LHCN-M2 (cell line): ENCODE results near the gene ADAM19. TPM values are rescaled to one million over a fixed set of nuclear protein-coding genes. Genes with fewer than 3 reads are reported as not detected.

Experiments used
- DNase-seq: peaks from one replicate; pipeline ENCODE4 v3.0.0-alpha.2; 2012; ENCODE audit warnings: low read depth
- total RNA-seq: library from RNA; depleted of rRNA; stranded (reverse); fragments of >200 nt; gene quantifications from 2 replicates; pipeline ENCODE4 v1.2.3, GENCODE V29; 2014

Gene ADAM19
- total RNA-seq, 1 experiment from 2014 or later, result 89.1 TPM

GRCh38 chr5:157519579-157520253 lies 55.9 kb downstream of the ADAM19 start:
- no peak for DNase-seq

GRCh38 chr5:157518963-157519362 lies 56.6 kb downstream of the ADAM19 start:
- DNase-seq, result peak; percentile 47

GRCh38 chr5:157516626-157517325 lies 58.8 kb downstream of the ADAM19 start:
- peak; percentile 98 for DNase-seq

- peak; percentile 98 for DNase-seq
Observed at GRCh38 chr5:157516006-157516405, 59.6 kb downstream of the ADAM19 start.

GRCh38 chr5:157514974-157515373 lies 60.6 kb downstream of the ADAM19 start:
- no peak for DNase-seq

- no peak for DNase-seq
Observed at GRCh38 chr5:157513182-157513581, 62.4 kb downstream of the ADAM19 start.

- peak; percentile 99 for DNase-seq
Observed at GRCh38 chr5:157511651-157512644, 63.6 kb downstream of the ADAM19 start.

GRCh38 chr5:157510682-157511081 lies 64.9 kb downstream of the ADAM19 start:
- no peak for DNase-seq

GRCh38 chr5:157509587-157509986 lies 66.0 kb downstream of the ADAM19 start:
- DNase-seq, result no peak

GRCh38 chr5:157509093-157509492 lies 66.5 kb downstream of the ADAM19 start:
- DNase-seq, result no peak

- peak; percentile 100 for DNase-seq
Observed at GRCh38 chr5:157506981-157507780, 68.4 kb downstream of the ADAM19 start.

GRCh38 chr5:157506066-157506590 lies 69.4 kb downstream of the ADAM19 start:
- peak; percentile 91 for DNase-seq

- DNase-seq, result peak; percentile 47
Observed at GRCh38 chr5:157505496-157505895, 70.1 kb downstream of the ADAM19 start.

- DNase-seq, result no peak
Observed at GRCh38 chr5:157504053-157504452, 71.5 kb downstream of the ADAM19 start.

GRCh38 chr5:157502143-157502647 lies 73.4 kb downstream of the ADAM19 start:
- peak; percentile 46 for DNase-seq

- no peak for DNase-seq
Observed at GRCh38 chr5:157497875-157498611, 77.5 kb downstream of the ADAM19 start.

GRCh38 chr5:157496864-157497263 lies 78.7 kb downstream of the ADAM19 start:
- no peak for DNase-seq

GRCh38 chr5:157494178-157494832 lies 81.3 kb downstream of the ADAM19 start:
- no peak for DNase-seq

- DNase-seq, result no peak
Observed at GRCh38 chr5:157492886-157493285, 82.7 kb downstream of the ADAM19 start.
